HG03025 (cell line): ENCODE measurements around the gene GARIN5A.

Experiments
- ATAC-seq: cut with Tn5 transposase; IDR thresholded peaks from one replicate; pipeline ENCODE4 v1.9.1; 2021; ENCODE audit warnings: mild to moderate bottlenecking, moderate library complexity; ENCODE audit not compliant: unreplicated experiment, low FRiP score

The GARIN5A gene

GRCh38 chr19:50509366-50509765, 32.7 kb upstream of the GARIN5A start:
- no peak for ATAC-seq

GRCh38 chr19:50508843-50509190, 32.2 kb upstream of the GARIN5A start:
- ATAC-seq, result no peak

GRCh38 chr19:50507376-50507775, 30.7 kb upstream of the GARIN5A start:
- ATAC-seq, result no peak

- no peak for ATAC-seq
Observed at GRCh38 chr19:50506700-50507099, 30.1 kb upstream of the GARIN5A start.

- no peak for ATAC-seq
Observed at GRCh38 chr19:50505856-50506611, 29.4 kb upstream of the GARIN5A start.

GRCh38 chr19:50501568-50502475, 25.2 kb upstream of the GARIN5A start:
- ATAC-seq, result no peak

- no peak for ATAC-seq
Observed at GRCh38 chr19:50501186-50501567, 24.5 kb upstream of the GARIN5A start.

GRCh38 chr19:50500753-50501151, 24.1 kb upstream of the GARIN5A start:
- no peak for ATAC-seq

- no peak for ATAC-seq
Observed at GRCh38 chr19:50500060-50500752, 23.6 kb upstream of the GARIN5A start.

GRCh38 chr19:50498219-50499056, 21.8 kb upstream of the GARIN5A start:
- no peak for ATAC-seq

- no peak for ATAC-seq
Observed at GRCh38 chr19:50497022-50497405, 20.4 kb upstream of the GARIN5A start.

- no peak for ATAC-seq
Observed at GRCh38 chr19:50496189-50497021, 19.8 kb upstream of the GARIN5A start.

GRCh38 chr19:50495020-50495531, 18.4 kb upstream of the GARIN5A start:
- ATAC-seq, result no peak

GRCh38 chr19:50494186-50495019, 17.8 kb upstream of the GARIN5A start:
- no peak for ATAC-seq

GRCh38 chr19:50493171-50493570, 16.5 kb upstream of the GARIN5A start:
- no peak for ATAC-seq

- ATAC-seq, result no peak
Observed at GRCh38 chr19:50492303-50493052, 15.8 kb upstream of the GARIN5A start.

GRCh38 chr19:50490991-50491472, 14.4 kb upstream of the GARIN5A start:
- ATAC-seq, result no peak

GRCh38 chr19:50490411-50490811, 13.8 kb upstream of the GARIN5A start:
- no peak for ATAC-seq
